SK-N-SH (cell line): ENCODE measurements around the gene NEMP2. TPM values are rescaled to one million over a fixed set of nuclear protein-coding genes. Genes with fewer than 3 reads are reported as not detected.

Experiments
- CTCF ChIA-PET: fragments of 300-600, 350-600 bp; formaldehyde crosslinking; extraction: SDS; loops from one replicate; lab custom pipeline; 2021; lab: Yijun Ruan, JAX
- POLR2A ChIA-PET: fragments of 350-600 bp; sonication (Branson Sonifier 250); formaldehyde crosslinking; extraction: SDS; loops from one replicate; lab custom pipeline; 2020; ENCODE audit warnings: antibody characterized with exemption, inconsistent platforms; lab: Yijun Ruan, JAX
- DNase-seq: peaks from one replicate; pipeline ENCODE4 v3.0.0; 2012
- H2AFZ ChIP-seq: fragments of 200-600 bp; sonication (generic); 2 replicates; pipeline ENCODE4 v1.8.1; 2016; ENCODE audit warnings: antibody characterized with exemption, mild to moderate bottlenecking, low read depth
- H3F3A ChIP-seq: fragments of 200-600 bp; sonication (generic); replicated peaks from 2 replicates; pipeline ENCODE3; 2016; ENCODE audit warnings: antibody characterized with exemption, mild to moderate bottlenecking; ENCODE audit not compliant: insufficient read depth
- H3K27ac ChIP-seq, 2 experiments: fragments of 200-500 bp in 1 of 2; fragments of 200-600 bp in 1 of 2; sonication (Bioruptor generic) in 1 of 2; sonication (generic), shearing (Covaris generic) in 1 of 2; 2 replicates each; pipeline versions ENCODE4 v1.5.1 to v1.6.1; 2014 to 2016; ENCODE audit warnings: low read depth in 2 of 2, inconsistent platforms in 1 of 2, low read length in 1 of 2, mild to moderate bottlenecking in 1 of 2, mixed read lengths in 1 of 2
- H3K27me3 ChIP-seq: fragments of 200-600 bp; sonication (generic), shearing (Covaris generic); 2 replicates; pipeline ENCODE4 v1.6.1; 2016; ENCODE audit warnings: mixed run types; ENCODE audit not compliant: insufficient read depth
- H3K36me3 ChIP-seq, 2 experiments: fragments of 200-500 bp in 1 of 2; fragments of 200-600 bp in 1 of 2; sonication (Bioruptor generic) in 1 of 2; sonication (generic) in 1 of 2; replicated peaks in 1 of 2; 2 replicates each; pipeline versions ENCODE3 to v1.5.1; 2014 to 2016; ENCODE audit warnings: low read length in 1 of 2, mild to moderate bottlenecking in 1 of 2; ENCODE audit not compliant: insufficient read depth in 2 of 2, control insufficient read depth in 1 of 2
- H3K4me1 ChIP-seq, 2 experiments: fragments of 200-500 bp in 1 of 2; fragments of 200-600 bp in 1 of 2; sonication (Bioruptor generic) in 1 of 2; sonication (generic), shearing (Covaris generic) in 1 of 2; 2 replicates each; pipeline versions ENCODE4 v1.5.1 to v1.6.1; 2014 to 2016; ENCODE audit warnings: low read depth in 1 of 2, low read length in 1 of 2, mixed run types in 1 of 2; ENCODE audit not compliant: insufficient read depth in 2 of 2, control insufficient read depth in 1 of 2
- H3K4me2 ChIP-seq: fragments of 200-600 bp; sonication (generic), shearing (Covaris generic); 2 replicates; pipeline ENCODE4 v1.6.1; 2017; ENCODE audit warnings: mixed run types
- H3K4me3 ChIP-seq, 2 experiments: fragments of 200-500 bp in 1 of 2; fragments of 200-600 bp in 1 of 2; sonication (Bioruptor generic) in 1 of 2; sonication (generic), shearing (Covaris generic) in 1 of 2; 2 replicates each; pipeline versions ENCODE4 v1.5.1 to v1.8.1; 2014 to 2016; ENCODE audit warnings: low read depth in 2 of 2, inconsistent platforms in 1 of 2, low read length in 1 of 2, mild to moderate bottlenecking in 1 of 2, mixed read lengths in 1 of 2, moderate library complexity in 1 of 2
- H3K79me2 ChIP-seq: fragments of 200-600 bp; sonication (generic); 2 replicates; pipeline ENCODE4 v1.8.1; 2017; ENCODE audit warnings: mild to moderate bottlenecking; ENCODE audit not compliant: insufficient read depth
- H3K9ac ChIP-seq: fragments of 200-600 bp; sonication (generic); 2 replicates; pipeline ENCODE4 v1.6.1; 2017; ENCODE audit warnings: mixed run types
- H3K9me2 ChIP-seq: fragments of 200-600 bp; sonication (generic); 2 replicates; pipeline ENCODE4 v1.6.1; 2017; ENCODE audit warnings: mixed run types
- H3K9me3 ChIP-seq: fragments of 200-600 bp; sonication (generic); 2 replicates; pipeline ENCODE4 v1.6.1; 2017; ENCODE audit warnings: mixed run types, mild to moderate bottlenecking, moderate library complexity
- H4K20me1 ChIP-seq: fragments of 200-600 bp; sonication (generic); 2 replicates; pipeline ENCODE4 v1.6.1; 2017; ENCODE audit warnings: mild to moderate bottlenecking, mixed run types; ENCODE audit not compliant: insufficient read depth
- ELF1 ChIP-seq: IDR thresholded peaks from 2 replicates; pipeline ENCODE4 v1.4.0; 2012
- FOSL2 ChIP-seq: IDR thresholded peaks from 2 replicates; pipeline ENCODE4 v1.4.0; 2012; ENCODE audit warnings: low read depth, mild to moderate bottlenecking, moderate library complexity, borderline replicate concordance
- GABPA ChIP-seq: IDR thresholded peaks from 2 replicates; pipeline ENCODE4 v1.4.0; 2012; ENCODE audit warnings: low read depth, mild to moderate bottlenecking
- REST ChIP-seq: IDR thresholded peaks from 2 replicates; pipeline ENCODE4 v1.6.1; 2012; ENCODE audit warnings: mild to moderate bottlenecking, low read depth, low read length, moderate library complexity
- SIN3A ChIP-seq: IDR thresholded peaks from 2 replicates; pipeline ENCODE4 v1.6.1; 2012; ENCODE audit warnings: low read depth, mild to moderate bottlenecking, low read length, moderate library complexity, borderline replicate concordance
- SMC3 ChIP-seq: IDR thresholded peaks from 2 replicates; pipeline ENCODE4 v1.6.1; 2012; ENCODE audit warnings: low read depth, low read length, improper control_type of control experiment
- TAF1 ChIP-seq: IDR thresholded peaks from 2 replicates; pipeline ENCODE4 v1.6.1; 2012; ENCODE audit warnings: low read depth, mild to moderate bottlenecking, low read length, moderate library complexity, borderline replicate concordance
- WGBS: methylation state at CpG from one replicate; pipeline ENCODE4 v1.1.6; 2017; ENCODE audit warnings: low lambda C conversion rate; 5-methylcytosine and 5-hydroxymethylcytosine counted together
- polyA plus RNA-seq, 3 experiments: library from polyadenylated mRNA; depleted of rRNA; stranded (reverse); fragments of >200 nt; gene quantifications; 2 replicates each; pipeline ENCODE4 v1.2.3, GENCODE V29; 2012
- TF ChIP-seq, protein P1 (sequence below): IDR thresholded peaks from 2 replicates; pipeline ENCODE4; 2012
- TF ChIP-seq, protein P2 (sequence below): fragments of 200-600 bp; sonication (generic); IDR thresholded peaks from 2 replicates; pipeline ENCODE4 v1.6.1; 2017; ENCODE audit warnings: antibody characterized with exemption, mild to moderate bottlenecking, moderate library complexity

The NEMP2 gene
- polyA plus RNA-seq, 1 of the 3 experiments (the other 2 are of a cell fraction), result 2.0 TPM

DNA sequence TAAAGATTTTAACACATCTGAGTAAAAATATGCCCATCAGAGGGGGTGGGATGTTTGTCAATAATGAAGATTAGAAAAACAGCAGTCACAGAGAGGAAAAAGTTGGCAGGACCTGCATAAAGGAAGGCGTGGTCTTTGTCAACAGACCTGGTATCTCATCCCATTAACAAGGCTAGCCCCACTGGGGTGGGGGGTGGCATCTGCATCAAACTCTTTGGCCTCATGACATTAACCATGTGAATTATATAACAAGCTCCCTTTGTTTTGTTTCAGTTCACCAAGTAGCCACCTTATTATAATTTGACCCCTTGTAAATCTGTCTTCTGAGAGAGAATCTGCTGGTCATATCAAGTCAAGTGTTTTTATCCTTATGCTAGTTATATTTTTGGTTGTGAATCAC lies 28.8 kb downstream of the NEMP2 start:
- CTCF ChIA-PET, result interaction anchor here (0.6 kb wide), 1 partner anchor 51 kb away, joined by 3 read pairs; no protein-coding TSS in a partner anchor
- peaks cover 0 to 44% of the 10 kb centered on the region in 2 experiments for H3K36me3 ChIP-seq
- no peak for DNase-seq

GRCh38 chr2:190504912-190505311 lies 29.6 kb downstream of the NEMP2 start:
- Histone ChIP-seq H3K36me3 (peaks cover 7 to 52% of the 10 kb centered on the region in 2 experiments), H3K79me2 (no peaks in the 10 kb centered on the region), H3K4me1 (peaks cover 0 to 2% of the 10 kb centered on the region in 2 experiments; a peak in 1 of 4 replicates), H3K9ac (no peak overlapping the region), H3K9me3 (no peaks in the 10 kb centered on the region), H3K9me2 (no peaks in the 10 kb centered on the region), H3K27me3 (no peaks in the 10 kb centered on the region), H3F3A (no peaks in the 10 kb centered on the region), H3K27ac (no peak overlapping the region), H3K4me3 (no peak overlapping the region), H3K4me2 (no peak overlapping the region), H4K20me1 (no peaks in the 10 kb centered on the region), H2AFZ (no peak overlapping the region)
- POLR2A ChIA-PET, result no interaction called here
- no peak for DNase-seq
- CTCF ChIA-PET, result interaction anchor here (0.7 kb wide), 1 partner anchor 125 kb away, joined by 3 read pairs; no protein-coding TSS in a partner anchor
- TF ChIP-seq, protein P1, sequence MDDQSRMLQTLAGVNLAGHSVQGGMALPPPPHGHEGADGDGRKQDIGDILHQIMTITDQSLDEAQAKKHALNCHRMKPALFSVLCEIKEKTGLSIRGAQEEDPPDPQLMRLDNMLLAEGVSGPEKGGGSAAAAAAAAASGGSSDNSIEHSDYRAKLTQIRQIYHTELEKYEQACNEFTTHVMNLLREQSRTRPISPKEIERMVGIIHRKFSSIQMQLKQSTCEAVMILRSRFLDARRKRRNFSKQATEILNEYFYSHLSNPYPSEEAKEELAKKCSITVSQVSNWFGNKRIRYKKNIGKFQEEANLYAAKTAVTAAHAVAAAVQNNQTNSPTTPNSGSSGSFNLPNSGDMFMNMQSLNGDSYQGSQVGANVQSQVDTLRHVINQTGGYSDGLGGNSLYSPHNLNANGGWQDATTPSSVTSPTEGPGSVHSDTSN, result no peak
- TF ChIP-seq SMC3, result no peak
- TF ChIP-seq SIN3A, result no peak
- 93% methylated on average over 3 of the region's 3 CpGs for WGBS

More for the DNA sequence above, 28.8 kb downstream of the NEMP2 start:
- no peak overlapping the region for H3K27ac ChIP-seq
- H2AFZ ChIP-seq, result no peak overlapping the region
- TF ChIP-seq, protein P2, sequence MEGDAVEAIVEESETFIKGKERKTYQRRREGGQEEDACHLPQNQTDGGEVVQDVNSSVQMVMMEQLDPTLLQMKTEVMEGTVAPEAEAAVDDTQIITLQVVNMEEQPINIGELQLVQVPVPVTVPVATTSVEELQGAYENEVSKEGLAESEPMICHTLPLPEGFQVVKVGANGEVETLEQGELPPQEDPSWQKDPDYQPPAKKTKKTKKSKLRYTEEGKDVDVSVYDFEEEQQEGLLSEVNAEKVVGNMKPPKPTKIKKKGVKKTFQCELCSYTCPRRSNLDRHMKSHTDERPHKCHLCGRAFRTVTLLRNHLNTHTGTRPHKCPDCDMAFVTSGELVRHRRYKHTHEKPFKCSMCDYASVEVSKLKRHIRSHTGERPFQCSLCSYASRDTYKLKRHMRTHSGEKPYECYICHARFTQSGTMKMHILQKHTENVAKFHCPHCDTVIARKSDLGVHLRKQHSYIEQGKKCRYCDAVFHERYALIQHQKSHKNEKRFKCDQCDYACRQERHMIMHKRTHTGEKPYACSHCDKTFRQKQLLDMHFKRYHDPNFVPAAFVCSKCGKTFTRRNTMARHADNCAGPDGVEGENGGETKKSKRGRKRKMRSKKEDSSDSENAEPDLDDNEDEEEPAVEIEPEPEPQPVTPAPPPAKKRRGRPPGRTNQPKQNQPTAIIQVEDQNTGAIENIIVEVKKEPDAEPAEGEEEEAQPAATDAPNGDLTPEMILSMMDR, result no peak
- TF ChIP-seq ELF1 (no peak), TAF1 (no peak), FOSL2 (no peak), REST (no peak), GABPA (no peak)
- H3K4me1 ChIP-seq, result peaks cover 0 to 2% of the 10 kb centered on the region in 2 experiments; a peak in 1 of 4 replicates
- H3K27me3 ChIP-seq, result no peaks in the 10 kb centered on the region
- no peaks in the 10 kb centered on the region for H3K9me2 ChIP-seq
- H4K20me1 ChIP-seq, result no peaks in the 10 kb centered on the region
- no peak overlapping the region for H3K9ac ChIP-seq
- 83% methylated on average over 1 of the region's 1 CpG for WGBS
- no peak overlapping the region for H3K4me2 ChIP-seq
- H3K9me3 ChIP-seq, result no peaks in the 10 kb centered on the region
- POLR2A ChIA-PET, result no interaction called here
- no peaks in the 10 kb centered on the region for H3K79me2 ChIP-seq
- no peaks in the 10 kb centered on the region for H3F3A ChIP-seq
- no peak overlapping the region for H3K4me3 ChIP-seq
